ENCODE data around the gene TMEM43. TPM values are rescaled to one million over a fixed set of nuclear protein-coding genes. Genes with fewer than 3 reads are reported as not detected.

The TMEM43 gene
- total and polyA plus RNA-seq, 2 of the 8 experiments (the other 6 are each of a cell fraction or from before 2014, with no cell fraction given): 27.0 to 33.7 TPM

GRCh38 chr3:14170531-14171159 is 45.8 kb downstream of the TMEM43 start:
- Histone ChIP-seq H3K4ac (replicated peaks; ENCODE audit: insufficient read length, low read depth, low read length) (no peak overlapping the region), H2AFZ (ENCODE audit: low read length) (no peak overlapping the region), H3K79me2 (ENCODE audit: control insufficient read depth in 1 of 2, insufficient read depth in 2 of 2, low read length in 2 of 2) (peaks cover 0 to 13% of the 10 kb centered on the region in 2 experiments; a peak in 1 of 4 replicates), H3K14ac (ENCODE audit: insufficient read length) (no peak overlapping the region), H4K5ac (ENCODE audit: insufficient read length, low read depth, low read length) (no peak overlapping the region), H3K18ac (ENCODE audit: extremely low read depth, low read length) (no peak overlapping the region), H3K36me3 (ENCODE audit: control insufficient read depth in 2 of 4, insufficient read depth in 4 of 4, low read length in 3 of 4) (peaks cover 17 to 59% (median 50%) of the 10 kb centered on the region in 4 experiments; a peak in 7 of 8 replicates), H3K4me3 (ENCODE audit: extremely low read depth in 1 of 4, insufficient read depth in 2 of 4, low read depth in 3 of 4, low read length in 4 of 4) (no peak overlapping the region), H3K27ac (ENCODE audit: low read depth, low read length) (no peak overlapping the region), H2BK20ac (ENCODE audit: low read length) (no peak overlapping the region), H3K27me3 (replicated peaks in 1 of 4; ENCODE audit: control insufficient read depth in 3 of 4, extremely low read depth in 1 of 4, insufficient read depth in 3 of 4, low read length in 3 of 4) (no peaks in the 10 kb centered on the region), H3K4me2 (ENCODE audit: insufficient read depth in 1 of 2, low read depth in 2 of 2, low read length in 2 of 2) (no peak overlapping the region), H3K9me3 (ENCODE audit: insufficient read depth in 2 of 2, low read depth in 1 of 2, low read length in 1 of 2) (no peaks in the 10 kb centered on the region), H3K23me2 (ENCODE audit: low read depth, low read length) (no peaks in the 10 kb centered on the region), H2BK12ac (ENCODE audit: low read depth, low read length) (no peak overlapping the region), H2BK5ac (ENCODE audit: low read depth, low read length) (no peak overlapping the region), H3K9ac (replicated peaks in 1 of 4; ENCODE audit: extremely low read depth in 1 of 4, low read depth in 3 of 4, low read length in 3 of 4) (no peak overlapping the region), H3K79me1 (ENCODE audit: low read depth, low read length) (peaks cover 2% of the 10 kb centered on the region; the same call in 1 of the 2 replicates), H2BK15ac (ENCODE audit: low read length) (no peak overlapping the region), H3K4me1 (replicated peaks in 1 of 4; ENCODE audit: control insufficient read depth in 3 of 4, insufficient read depth in 4 of 4, low read length in 3 of 4) (no peaks in the 10 kb centered on the region), H2AK5ac (ENCODE audit: low read depth, low read length) (no peak overlapping the region), H4K20me1 (replicated peaks in 1 of 2; ENCODE audit: control insufficient read depth in 1 of 2, insufficient read depth in 2 of 2, low read length in 2 of 2) (peaks cover 0 to 3% of the 10 kb centered on the region in 2 experiments), H3K56ac (replicated peaks; ENCODE audit: insufficient read length, low read depth, low read length) (no peak overlapping the region), H4K91ac (replicated peaks; ENCODE audit: insufficient read length, low read length) (no peak overlapping the region), H3K23ac (ENCODE audit: insufficient read length) (no peak overlapping the region), H4K8ac (ENCODE audit: extremely low read depth, insufficient read depth, low read length) (no peak overlapping the region), H2BK120ac (replicated peaks; ENCODE audit: low read depth, low read length) (no peak overlapping the region)
- ChIA-PET CTCF (ENCODE audit: partially characterized antibody) (interaction anchor here (0.8 to 1.1 kb wide), 6 partner anchors 10 to 270 kb away, joined by 3 to 4 read pairs (median 3); no protein-coding TSS in a partner anchor), POLR2A (ENCODE audit: partially characterized antibody) (no interaction called here)
- FAIRE-seq (no peak), DNase-seq (ENCODE audit: low read depth in 1 of 2, low spot score in 2 of 2) (no peak)
- WGBS, 2 experiments (ENCODE audit: extremely low coverage in 1 of 2, insufficient coverage in 1 of 2, insufficient read length in 1 of 2, insufficient replicate concordance in 2 of 2, low coverage in 1 of 2, low lambda C conversion rate in 2 of 2, missing lambda C conversion rate in 1 of 2): 77% methylated on average over 2 of the region's 2 CpGs; no CpG with 5 or more reads in 1 of the 2 experiments
- no peak for TF ChIP-seq CHD1 (IDR thresholded peaks at IDR 0.05; ENCODE audit: low read depth, low read length)
- TF ChIP-seq KDM4A (IDR thresholded peaks at IDR 0.05; ENCODE audit: low read depth, low read length, severe bottlenecking): no peak
- no peak for TF ChIP-seq ATF3 (IDR thresholded peaks at IDR 0.05; ENCODE audit: insufficient read depth, low read depth, low read length)
- TF ChIP-seq SIN3A (conservative IDR thresholded peaks at IDR 0.05 in 1 of 2, IDR thresholded peaks at IDR 0.05 in 1 of 2; ENCODE audit: low read depth in 1 of 2, low read length in 2 of 2): no peak
- TF ChIP-seq RXRA (IDR thresholded peaks at IDR 0.05; ENCODE audit: insufficient read depth, low read depth, low read length): no peak
- TF ChIP-seq TEAD4 (IDR thresholded peaks at IDR 0.05; ENCODE audit: low read depth, low read length): no peak
- TF ChIP-seq SUZ12 (IDR thresholded peaks at IDR 0.05; ENCODE audit: low read length): no peak
